Uterus (tissue), 2 donors: Measurements from ENCODE around the gene PHF1.
A peak's percentile ranks its signal among the peaks of the same experiment; 100 is the strongest.

Experiments used
- CTCF ChIP-seq, 4 experiments: fragments of 200-600 bp in 2 of 4; fragments of 450-650 bp in 2 of 4; sonication (generic) in 2 of 4; IDR thresholded peaks; one replicate each; pipeline ENCODE4 v1.5.1; 2016 to 2019; ENCODE audit warnings: antibody characterized with exemption in 4 of 4, mild to moderate bottlenecking in 2 of 4, moderate library complexity in 1 of 4
- POLR2A ChIP-seq, 2 donors: fragments of 450-650 bp; IDR thresholded peaks; one replicate each; pipeline ENCODE4 v1.6.1; 2016; ENCODE audit warnings: antibody characterized with exemption in 2 of 2, mild to moderate bottlenecking in 1 of 2, moderate library complexity in 1 of 2

GRCh38 chr6:33424855-33425667, 14.2 kb downstream of the PHF1 start:
- no peak for TF ChIP-seq POLR2A (IDR thresholded peaks at IDR 0.05)
- peak in 1 of 4 experiments; percentile 5 for TF ChIP-seq CTCF (IDR thresholded peaks at IDR 0.05)
